NCI-H524 (cell line): Measurements from ENCODE around the gene CDS2.
A peak's percentile ranks its signal among the peaks of the same experiment; 100 is the strongest.

ENCODE experiments used
- DNase-seq, 2 experiments: peaks; one replicate each; lab custom pipeline; 2025; lab: John Stamatoyannopoulos, UW

Gene CDS2

GRCh38 chr20:5153612-5154542 is 27.1 kb downstream of the CDS2 start:
- no peak for DNase-seq

- no peak for DNase-seq
Observed at GRCh38 chr20:5154543-5154925, 27.7 kb downstream of the CDS2 start.

- peak in 1 of 2 experiments; percentile 98 for DNase-seq
Observed at GRCh38 chr20:5155404-5155803, 28.6 kb downstream of the CDS2 start.

- peak in 1 of 2 experiments; percentile 51 for DNase-seq
Observed at GRCh38 chr20:5156675-5157448, 30.1 kb downstream of the CDS2 start.

GRCh38 chr20:5159928-5160327 is 33.1 kb downstream of the CDS2 start:
- no peak for DNase-seq

GRCh38 chr20:5160882-5161281 is 34.1 kb downstream of the CDS2 start:
- DNase-seq = no peak

- DNase-seq = no peak
Observed at GRCh38 chr20:5161536-5162164, 34.8 kb downstream of the CDS2 start.

- DNase-seq = no peak
Observed at GRCh38 chr20:5164645-5165625, 38.1 kb downstream of the CDS2 start.

- peak; percentile 45 to 84 for DNase-seq
Observed at GRCh38 chr20:5168651-5169396, 42.0 kb downstream of the CDS2 start.

GRCh38 chr20:5170341-5170740 is 43.5 kb downstream of the CDS2 start:
- DNase-seq = no peak

GRCh38 chr20:5171064-5171789 is 44.4 kb downstream of the CDS2 start:
- DNase-seq = no peak

GRCh38 chr20:5171790-5172164 is 45.0 kb downstream of the CDS2 start:
- DNase-seq = peak; percentile 3 to 35

- DNase-seq = no peak
Observed at GRCh38 chr20:5172167-5172601, 45.4 kb downstream of the CDS2 start.

GRCh38 chr20:5172903-5173463 is 46.2 kb downstream of the CDS2 start:
- no peak for DNase-seq

GRCh38 chr20:5173751-5174150 is 46.9 kb downstream of the CDS2 start:
- no peak for DNase-seq

- DNase-seq = no peak
Observed at GRCh38 chr20:5177071-5177470, 50.3 kb downstream of the CDS2 start.

GRCh38 chr20:5178046-5178445 is 51.2 kb downstream of the CDS2 start:
- no peak for DNase-seq

- no peak for DNase-seq
Observed at GRCh38 chr20:5180421-5180820, 53.6 kb downstream of the CDS2 start.

GRCh38 chr20:5180933-5181332 is 54.1 kb downstream of the CDS2 start:
- DNase-seq = no peak

GRCh38 chr20:5181492-5181891 is 54.7 kb downstream of the CDS2 start:
- DNase-seq = no peak
